ENCODE results near the gene PRSS16.

DNA sequence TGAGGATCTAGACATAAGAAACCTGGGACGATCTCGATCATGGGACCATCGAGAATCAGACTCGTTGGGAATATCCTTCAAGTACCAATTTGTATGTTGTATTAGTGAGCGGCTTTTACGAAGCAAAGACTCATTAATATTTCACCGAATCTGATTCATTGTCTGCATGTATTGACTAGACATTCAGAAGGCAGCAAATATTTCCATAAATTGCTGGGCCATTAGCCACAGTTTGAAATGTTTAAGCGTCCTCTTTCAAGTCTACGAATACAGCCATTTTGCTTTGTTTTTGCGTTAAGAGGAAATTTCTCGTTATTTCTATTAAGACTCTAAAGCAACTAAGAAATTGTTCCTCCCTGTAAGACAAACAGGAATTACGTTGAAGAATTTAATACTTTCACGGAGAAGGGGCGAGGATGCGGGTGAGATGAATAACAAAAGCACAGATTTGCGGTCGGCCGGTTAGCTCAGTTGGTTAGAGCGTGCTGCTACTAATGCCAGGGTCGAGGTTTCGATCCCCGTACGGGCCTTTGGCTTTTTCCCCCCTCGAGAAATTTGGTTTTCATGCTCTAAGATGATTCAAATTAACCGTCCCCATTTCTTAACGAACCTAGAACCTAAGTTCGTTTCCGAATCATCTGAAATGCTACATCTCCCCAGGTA lies 46.1 kb downstream of the PRSS16 start:
- TF ChIP-seq, protein P1, sequence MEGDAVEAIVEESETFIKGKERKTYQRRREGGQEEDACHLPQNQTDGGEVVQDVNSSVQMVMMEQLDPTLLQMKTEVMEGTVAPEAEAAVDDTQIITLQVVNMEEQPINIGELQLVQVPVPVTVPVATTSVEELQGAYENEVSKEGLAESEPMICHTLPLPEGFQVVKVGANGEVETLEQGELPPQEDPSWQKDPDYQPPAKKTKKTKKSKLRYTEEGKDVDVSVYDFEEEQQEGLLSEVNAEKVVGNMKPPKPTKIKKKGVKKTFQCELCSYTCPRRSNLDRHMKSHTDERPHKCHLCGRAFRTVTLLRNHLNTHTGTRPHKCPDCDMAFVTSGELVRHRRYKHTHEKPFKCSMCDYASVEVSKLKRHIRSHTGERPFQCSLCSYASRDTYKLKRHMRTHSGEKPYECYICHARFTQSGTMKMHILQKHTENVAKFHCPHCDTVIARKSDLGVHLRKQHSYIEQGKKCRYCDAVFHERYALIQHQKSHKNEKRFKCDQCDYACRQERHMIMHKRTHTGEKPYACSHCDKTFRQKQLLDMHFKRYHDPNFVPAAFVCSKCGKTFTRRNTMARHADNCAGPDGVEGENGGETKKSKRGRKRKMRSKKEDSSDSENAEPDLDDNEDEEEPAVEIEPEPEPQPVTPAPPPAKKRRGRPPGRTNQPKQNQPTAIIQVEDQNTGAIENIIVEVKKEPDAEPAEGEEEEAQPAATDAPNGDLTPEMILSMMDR (IDR thresholded peaks at IDR 0.05): no peak
- TF ChIP-seq POLR2A (IDR thresholded peaks at IDR 0.05): no peak
